Stimulated activated CD8-positive, alpha-beta memory T cell treated with anti-CD3 and anti-CD28 coated beads, Interleukin-15, amount 100 ng/mL, for 4 hours (primary cell): ENCODE data around the gene CIAPIN1.

ENCODE experiments used
- DNase-seq, 2 donors: peaks; one replicate each; pipeline ENCODE4 v3.0.0-alpha.2; 2020; ENCODE audit warnings: low read depth in 2 of 2

The CIAPIN1 gene

GRCh38 chr16:57383276-57384247 is 63.6 kb downstream of the CIAPIN1 start:
- no peak for DNase-seq

- DNase-seq = no peak
These were observed 64.5 kb downstream of the CIAPIN1 start for GRCh38 chr16:57382535-57383275.

GRCh38 chr16:57381791-57382534 is 65.2 kb downstream of the CIAPIN1 start:
- no peak for DNase-seq

GRCh38 chr16:57380671-57381462 is 66.3 kb downstream of the CIAPIN1 start:
- DNase-seq = no peak

- no peak for DNase-seq
These were observed 67.6 kb downstream of the CIAPIN1 start for GRCh38 chr16:57379579-57379978.
